HepG2 (cell line): ENCODE measurements around the gene GSC2. TPM values are rescaled to one million over a fixed set of nuclear protein-coding genes. Genes with fewer than 3 reads are reported as not detected.

ENCODE experiments used
- ATAD3A ChIP-seq: sonication (generic); formaldehyde crosslinking; IDR thresholded peaks from 2 replicates; pipeline ENCODE4 v1.4.0; 2020; ENCODE audit warnings: missing genetic modification reagents
- GATAD1 ChIP-seq: IDR thresholded peaks from 2 replicates; pipeline ENCODE4 v1.6.1; 2016; ENCODE audit warnings: missing genetic modification reagents, missing compliant biosample characterization
- MAFF ChIP-seq: IDR thresholded peaks from 2 replicates; pipeline ENCODE4 v1.6.1; 2011; ENCODE audit warnings: low read depth, low read length, improper control_type of control experiment
- NRL ChIP-seq: sonication (generic); formaldehyde crosslinking; IDR thresholded peaks from 2 replicates; pipeline ENCODE4 v1.5.0; 2020; ENCODE audit warnings: missing genetic modification reagents, mild to moderate bottlenecking, moderate library complexity, borderline replicate concordance
- SKIL ChIP-seq: sonication (generic); formaldehyde crosslinking; IDR thresholded peaks from 2 replicates; pipeline ENCODE4 v1.8.0; 2022; ENCODE audit warnings: missing genetic modification reagents, mild to moderate bottlenecking, moderate library complexity, borderline replicate concordance
- SNAPC2 ChIP-seq: sonication (generic); formaldehyde crosslinking; IDR thresholded peaks from 2 replicates; pipeline ENCODE4 v1.8.1; 2022; ENCODE audit warnings: mild to moderate bottlenecking, missing genetic modification reagents
- U2AF1 ChIP-seq: fragments of 200-400 bp; formaldehyde crosslinking; optimal IDR thresholded peaks from 2 replicates; pipeline ENCODE3; 2017; ENCODE audit warnings: mild to moderate bottlenecking, low read depth, low read length
- ZKSCAN1 ChIP-seq: fragments of 150-350 bp; IDR thresholded peaks from 2 replicates; pipeline ENCODE4 v1.6.1; 2014; ENCODE audit warnings: low read length
- ZNF136 ChIP-seq: sonication (generic); formaldehyde crosslinking; IDR thresholded peaks from 2 replicates; pipeline ENCODE4 v1.8.1; 2022; ENCODE audit warnings: low read depth, mild to moderate bottlenecking, moderate library complexity, missing genetic modification reagents
- ZNF746 ChIP-seq: sonication (generic); formaldehyde crosslinking; IDR thresholded peaks from 2 replicates; pipeline ENCODE4 v1.8.0; 2022; ENCODE audit warnings: mild to moderate bottlenecking, missing genetic modification reagents
- ZNF770 ChIP-seq: sonication (generic); formaldehyde crosslinking; IDR thresholded peaks from 2 replicates; pipeline ENCODE4 v1.5.0; 2020; ENCODE audit warnings: mild to moderate bottlenecking, missing genetic modification reagents
- ZNF878 ChIP-seq: sonication (generic); formaldehyde crosslinking; IDR thresholded peaks from 2 replicates; pipeline ENCODE4 v1.8.1; 2023; ENCODE audit warnings: mild to moderate bottlenecking, missing genetic modification reagents, moderate library complexity
- polyA plus RNA-seq, 8 experiments: library from polyadenylated mRNA; depleted of rRNA in 3 of 8; stranded (reverse) in 7 of 8; unstranded in 1 of 8; fragments of >200 nt; fragmentation: Illumina TruSeq in 4 of 8; extraction: Trizol in 4 of 8; gene quantifications; 2 replicates each; pipeline versions ENCODE4 v1.2.1 to v1.2.3, GENCODE V29; 2011 to 2016; ENCODE audit warnings: low read depth in 4 of 8, missing spikeins in 1 of 8, mixed read lengths in 1 of 8; ENCODE audit not compliant: insufficient read depth in 1 of 8
- total RNA-seq, 5 experiments: library from RNA; depleted of rRNA; stranded (reverse); fragments of >200 nt; fragmentation: Illumina TruSeq; extraction: Trizol; gene quantifications; 2 replicates each; pipeline ENCODE4 v1.2.3, GENCODE V29; 2016; ENCODE audit warnings: low read depth in 1 of 5
- TF ChIP-seq, protein P1 (sequence below): sonication (generic); formaldehyde crosslinking; conservative IDR thresholded peaks from 2 replicates; pipeline ENCODE4 v1.4.0; 2020; ENCODE audit warnings: mild to moderate bottlenecking, missing genetic modification reagents, moderate library complexity
- TF ChIP-seq, protein P2 (sequence below): sonication (generic); formaldehyde crosslinking; IDR thresholded peaks from 2 replicates; pipeline ENCODE4 v1.8.0; 2022; ENCODE audit warnings: missing genetic modification reagents, mild to moderate bottlenecking, inconsistent platforms, borderline replicate concordance

Gene GSC2
- total and polyA plus RNA-seq, 2 of the 13 experiments (the other 11 are each of a cell fraction or from before 2014, with no cell fraction given) = not detected

GRCh38 chr22:19178065-19178656 is 28.1 kb upstream of the GSC2 start (continued):
- TF ChIP-seq GATAD1 (CRISPR knock-in tag) = no peak
- TF ChIP-seq SNAPC2 = no peak
- no peak for TF ChIP-seq ATAD3A (CRISPR knock-in tag)
- TF ChIP-seq ZKSCAN1 = no peak
- no peak; the same call in 1 of the 2 replicates for TF ChIP-seq ZNF746 (CRISPR knock-in tag)
- TF ChIP-seq MAFF = no peak
- no peak for TF ChIP-seq ZNF770
- no peak for TF ChIP-seq U2AF1
- no peak for TF ChIP-seq NRL (CRISPR knock-in tag)
- TF ChIP-seq SKIL = no peak
- TF ChIP-seq ZNF878 (CRISPR knock-in tag) = no peak
- TF ChIP-seq, protein P1, sequence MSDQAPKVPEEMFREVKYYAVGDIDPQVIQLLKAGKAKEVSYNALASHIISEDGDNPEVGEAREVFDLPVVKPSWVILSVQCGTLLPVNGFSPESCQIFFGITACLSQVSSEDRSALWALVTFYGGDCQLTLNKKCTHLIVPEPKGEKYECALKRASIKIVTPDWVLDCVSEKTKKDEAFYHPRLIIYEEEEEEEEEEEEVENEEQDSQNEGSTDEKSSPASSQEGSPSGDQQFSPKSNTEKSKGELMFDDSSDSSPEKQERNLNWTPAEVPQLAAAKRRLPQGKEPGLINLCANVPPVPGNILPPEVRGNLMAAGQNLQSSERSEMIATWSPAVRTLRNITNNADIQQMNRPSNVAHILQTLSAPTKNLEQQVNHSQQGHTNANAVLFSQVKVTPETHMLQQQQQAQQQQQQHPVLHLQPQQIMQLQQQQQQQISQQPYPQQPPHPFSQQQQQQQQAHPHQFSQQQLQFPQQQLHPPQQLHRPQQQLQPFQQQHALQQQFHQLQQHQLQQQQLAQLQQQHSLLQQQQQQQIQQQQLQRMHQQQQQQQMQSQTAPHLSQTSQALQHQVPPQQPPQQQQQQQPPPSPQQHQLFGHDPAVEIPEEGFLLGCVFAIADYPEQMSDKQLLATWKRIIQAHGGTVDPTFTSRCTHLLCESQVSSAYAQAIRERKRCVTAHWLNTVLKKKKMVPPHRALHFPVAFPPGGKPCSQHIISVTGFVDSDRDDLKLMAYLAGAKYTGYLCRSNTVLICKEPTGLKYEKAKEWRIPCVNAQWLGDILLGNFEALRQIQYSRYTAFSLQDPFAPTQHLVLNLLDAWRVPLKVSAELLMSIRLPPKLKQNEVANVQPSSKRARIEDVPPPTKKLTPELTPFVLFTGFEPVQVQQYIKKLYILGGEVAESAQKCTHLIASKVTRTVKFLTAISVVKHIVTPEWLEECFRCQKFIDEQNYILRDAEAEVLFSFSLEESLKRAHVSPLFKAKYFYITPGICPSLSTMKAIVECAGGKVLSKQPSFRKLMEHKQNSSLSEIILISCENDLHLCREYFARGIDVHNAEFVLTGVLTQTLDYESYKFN (CRISPR knock-in tag) = peak; percentile 55; the same call in 1 of the 2 replicates
- TF ChIP-seq, protein P2, sequence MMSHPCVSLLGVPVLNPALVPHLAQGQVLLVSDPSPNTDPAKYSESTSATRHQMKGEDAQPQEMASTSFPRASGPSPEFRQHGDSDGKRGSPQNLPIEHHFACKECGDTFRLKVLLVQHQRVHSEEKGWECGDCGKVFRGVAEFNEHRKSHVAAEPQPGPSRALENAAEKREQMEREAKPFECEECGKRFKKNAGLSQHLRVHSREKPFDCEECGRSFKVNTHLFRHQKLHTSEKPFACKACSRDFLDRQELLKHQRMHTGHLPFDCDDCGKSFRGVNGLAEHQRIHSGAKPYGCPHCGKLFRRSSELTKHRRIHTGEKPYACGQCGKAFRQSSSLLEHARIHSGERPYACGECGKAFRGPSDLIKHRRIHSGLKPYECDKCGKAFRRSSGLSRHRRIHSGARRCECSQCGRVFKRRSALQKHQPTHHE = 0 out of 2 replicates have a peak, but pooled peaks have one; percentile 26
- TF ChIP-seq ZNF136 (CRISPR knock-in tag) = no peak
